Mucosa of descending colon (tissue), 3 donors: Measurements from ENCODE around the gene HOXC9. TPM values are rescaled to one million over a fixed set of nuclear protein-coding genes. Genes with fewer than 3 reads are reported as not detected.

Source experiments
- ATAC-seq: fragments of 200-7000 bp; cut with Tn5 transposase; one replicate; pipeline ENCODE4 v1.9.1; 2020; ENCODE audit warnings: mild to moderate bottlenecking, moderate library complexity
- DNase-seq, 3 donors: peaks; one replicate each; pipeline ENCODE4 v3.0.0-alpha.2; 2020
- H3K36me3 ChIP-seq: fragments of 200-600 bp; one replicate; pipeline ENCODE4 v1.8.0; 2021; ENCODE audit warnings: low read depth, mild to moderate bottlenecking
- H3K4me1 ChIP-seq: fragments of 200-600 bp; one replicate; pipeline ENCODE4 v1.8.0; 2021; ENCODE audit warnings: low read depth, mild to moderate bottlenecking
- H3K4me3 ChIP-seq: fragments of 200-600 bp; one replicate; pipeline ENCODE4 v1.8.0; 2021; ENCODE audit warnings: mild to moderate bottlenecking
- H3K9me3 ChIP-seq: fragments of 200-600 bp; one replicate; pipeline ENCODE4 v1.8.0; 2021; ENCODE audit warnings: mild to moderate bottlenecking
- CTCF ChIP-seq: fragments of 200-600 bp; IDR thresholded peaks from one replicate; pipeline ENCODE4 v1.8.0; 2022; ENCODE audit warnings: antibody characterized with exemption, mild to moderate bottlenecking
- intact Hi-C, 2 donors: fragments of 100-400 bp; cut with DNase I in 1 of 2; cut with micrococcal nuclease in 1 of 2; formaldehyde crosslinking; loops; one replicate each; pipeline versions ENCODE4 v1.11.0 to v1.11.1; 2022; cut with DNase I, micrococcal nuclease
- total RNA-seq, 3 donors: library from RNA; stranded (reverse); fragmentation: NEBNext Ultra II Directional in 2 of 3; extraction: Animal tissue kit (Norgen Biotek cat#: 25700) in 2 of 3; gene quantifications; one replicate each; pipeline versions ENCODE4 v1.2.1 to v1.2.4, GENCODE V29; 2021 to 2023
- donor health status: DM: no; HTN: no; CAD: no; lungs with moderate emphysema.
- donor health status: DM: no; HTN: no; CAD: no.
- donor health status: DM: no; HTN: yes; CAD: no.

Gene HOXC9
- total RNA-seq, 3 donors from 2014 or later, result not detected

GRCh38 chr12:54022960-54023884 lies 23.3 kb downstream of the HOXC9 start:
- Histone ChIP-seq H3K4me1 (peaks cover 7% of the 10 kb centered on the region), H3K36me3 (no peaks in the 10 kb centered on the region), H3K4me3 (no peak overlapping the region), H3K9me3 (no peaks in the 10 kb centered on the region)
- no peak for TF ChIP-seq CTCF
- intact Hi-C loops, result no loop called here
- ATAC-seq, result no peak
- no peak for DNase-seq

GRCh38 chr12:54024127-54024526 lies 24.2 kb downstream of the HOXC9 start:
- ATAC-seq (no peak), DNase-seq (no peak)
- no peaks in the 10 kb centered on the region for H3K36me3 ChIP-seq
- TF ChIP-seq CTCF, result no peak
- H3K4me1 ChIP-seq, result peaks cover 7% of the 10 kb centered on the region
- intact Hi-C loops, result no loop called here
- no peaks in the 10 kb centered on the region for H3K9me3 ChIP-seq
- H3K4me3 ChIP-seq, result no peak overlapping the region

- DNase-seq (no peak), ATAC-seq (no peak)
- H3K9me3 ChIP-seq, result no peaks in the 10 kb centered on the region
- intact Hi-C loops, result loop anchor here in 1 of 2 donors (5.0 kb wide), 1 partner anchor 168 kb away; no protein-coding TSS in a partner anchor
- no peaks in the 10 kb centered on the region for H3K36me3 ChIP-seq
- no peak overlapping the region for H3K4me3 ChIP-seq
- H3K4me1 ChIP-seq, result peaks cover 7% of the 10 kb centered on the region
- TF ChIP-seq CTCF, result no peak
Measured at GRCh38 chr12:54024581-54025305, 24.8 kb downstream of the HOXC9 start.

GRCh38 chr12:54025499-54026405 lies 25.8 kb downstream of the HOXC9 start:
- H3K9me3 ChIP-seq, result no peaks in the 10 kb centered on the region
- intact Hi-C loops, result loop anchor here in 1 of 2 donors (5.0 kb wide), 1 partner anchor 167 kb away; no protein-coding TSS in a partner anchor
- TF ChIP-seq CTCF, result no peak
- DNase-seq (no peak), ATAC-seq (no peak)
- H3K4me1 ChIP-seq, result peaks cover 7% of the 10 kb centered on the region
- H3K36me3 ChIP-seq, result no peaks in the 10 kb centered on the region
- H3K4me3 ChIP-seq, result no peak overlapping the region
